Measurements from ENCODE around the gene MTRFR.
"Not testable (repeated sequence)": the region's sequence is repeated elsewhere in the genome, so short reads cannot be mapped to it uniquely, and the experiment has no call there.

The MTRFR gene

DNA sequence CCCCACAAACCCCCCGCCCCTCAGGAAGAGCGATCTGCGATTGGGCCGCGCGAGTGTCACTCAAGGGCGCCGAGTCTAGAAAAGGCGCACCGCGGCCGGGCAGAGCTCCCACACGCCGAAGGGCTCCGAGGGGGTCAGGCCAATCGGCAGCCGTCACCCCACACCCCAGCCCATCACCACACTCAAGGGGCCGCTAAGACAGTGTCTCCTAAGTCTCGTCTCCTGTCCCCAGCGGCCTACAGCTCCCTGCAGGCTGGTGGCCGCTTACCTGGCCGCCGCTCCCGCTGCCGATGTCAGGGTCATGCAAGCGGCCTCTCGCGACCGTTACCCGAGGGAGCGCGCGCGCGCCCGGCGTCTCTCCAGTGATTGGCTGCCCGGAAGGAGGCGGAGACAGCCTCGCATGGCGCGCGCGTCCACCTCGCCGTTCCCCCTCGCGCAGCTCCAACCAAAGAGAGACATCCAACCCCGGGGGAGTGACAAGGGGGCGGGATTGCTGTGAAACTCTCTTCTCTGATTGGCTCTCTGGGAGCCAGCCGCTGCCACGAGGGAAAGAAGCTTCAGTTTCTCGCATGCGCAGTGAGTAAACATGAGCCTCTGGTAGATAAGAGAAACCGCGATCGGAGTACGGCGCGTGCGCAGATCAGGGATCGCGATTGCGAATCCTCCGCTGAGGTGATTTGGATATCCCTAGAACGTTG, at the start of gene MTRFR, which contains the start of gene MPHOSPH9:
MTRFR (plus strand) TSS at position 630 of the 698 bp plus-strand sequence. CDS start 20,239 bp downstream, outside the sequence.
MPHOSPH9 (minus strand) TSS at position 335 of the 698 bp plus-strand sequence. CDS start 2,777 bp downstream, outside the sequence.
- peak; percentile 100 for DNase-seq (ENCODE audit: low spot score)

- DNase-seq (ENCODE audit: low spot score) = no peak
Observed at GRCh38 chr12:123187637-123188036, 45.6 kb upstream of the MTRFR start.

DNA sequence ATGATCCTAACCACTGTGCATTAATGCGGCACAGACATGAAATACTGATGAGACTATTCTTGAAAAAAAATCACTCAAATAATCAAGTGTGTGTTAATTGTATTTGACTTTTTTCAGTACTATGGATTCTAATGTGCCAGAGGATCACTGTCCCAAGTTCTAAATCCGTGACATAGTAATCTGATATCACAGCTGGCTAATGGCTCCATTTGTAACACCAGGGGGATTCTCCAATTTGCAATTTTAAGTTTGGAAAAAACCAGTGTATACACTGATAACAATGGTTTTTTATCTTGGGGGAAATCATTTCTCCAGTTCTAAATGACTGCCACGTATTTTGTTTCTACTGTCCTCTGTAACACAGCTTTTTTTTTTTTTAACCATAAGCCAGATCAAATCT, 33.3 kb upstream of the MTRFR start:
- no peak for DNase-seq (ENCODE audit: low spot score)

DNA sequence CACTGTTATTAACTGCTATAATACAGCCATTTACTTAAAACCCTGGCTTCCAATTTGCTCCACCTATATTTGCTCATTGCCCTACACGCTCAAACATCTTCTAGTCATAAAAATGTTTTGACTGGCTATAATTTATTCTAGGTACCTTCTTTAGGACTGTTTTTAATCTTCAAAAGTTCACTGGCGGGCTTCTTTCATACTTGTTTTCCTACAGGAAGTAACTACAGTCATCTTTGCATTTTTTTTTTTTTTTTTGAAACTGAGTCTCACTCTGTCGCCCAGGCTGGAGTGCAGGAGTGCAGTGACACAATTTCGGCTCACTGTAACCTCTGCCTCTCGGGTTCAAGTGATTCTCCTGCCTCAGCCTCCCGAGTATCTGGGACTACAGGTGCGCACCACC, 32.8 kb upstream of the MTRFR start:
- peak; percentile 25 for DNase-seq (ENCODE audit: low spot score)

DNA sequence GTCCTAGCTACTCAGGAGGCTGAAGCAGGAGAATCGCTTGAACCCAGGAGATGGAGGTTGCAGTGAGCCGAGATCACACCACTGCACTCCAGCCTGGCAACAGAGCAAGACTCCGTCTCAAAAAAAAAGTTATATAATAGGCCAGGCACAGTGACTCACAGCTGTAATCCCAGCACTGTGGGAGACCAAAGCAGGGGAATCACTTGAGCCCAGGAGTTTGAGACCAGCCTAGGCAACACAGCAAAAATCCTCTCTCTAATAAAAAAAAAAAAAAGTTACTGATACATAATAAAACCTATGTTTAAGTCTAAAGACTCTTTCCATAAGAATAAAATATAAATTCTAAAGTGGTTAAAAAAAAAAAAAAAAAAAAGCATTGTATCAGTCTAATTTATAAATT, 26.4 kb upstream of the MTRFR start:
- DNase-seq (ENCODE audit: low spot score) = not testable (repeated sequence)

- not testable (repeated sequence) for DNase-seq (ENCODE audit: low spot score)
Observed at GRCh38 chr12:123207815-123208214, 25.4 kb upstream of the MTRFR start.

GRCh38 chr12:123223241-123223668, 10.0 kb upstream of the MTRFR start:
- peak; percentile 72 for DNase-seq (ENCODE audit: low spot score)

DNA sequence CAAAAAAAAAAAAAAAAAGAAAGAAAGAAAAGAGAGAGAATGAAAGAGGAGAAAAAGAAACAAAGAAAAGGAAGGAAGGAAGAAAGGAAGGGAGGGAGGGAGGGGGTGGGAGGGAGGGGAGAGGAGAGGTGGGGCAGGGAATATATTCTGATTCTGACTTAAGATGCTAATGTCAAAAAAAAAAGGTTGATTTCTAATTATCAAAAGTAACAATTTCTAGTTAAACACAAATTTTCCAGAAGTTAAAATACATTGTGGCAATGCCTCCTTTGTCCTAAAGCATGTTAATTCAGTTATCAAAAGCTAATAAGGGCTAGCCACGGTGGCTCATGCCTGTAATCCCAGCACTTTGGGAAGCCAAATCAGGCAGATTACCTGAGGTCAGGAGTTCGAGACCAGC, 7.8 kb upstream of the MTRFR start:
- DNase-seq (ENCODE audit: low spot score) = no peak

- no peak for DNase-seq (ENCODE audit: low spot score)
Observed at GRCh38 chr12:123227581-123228258, 5.5 kb upstream of the MTRFR start.

DNA sequence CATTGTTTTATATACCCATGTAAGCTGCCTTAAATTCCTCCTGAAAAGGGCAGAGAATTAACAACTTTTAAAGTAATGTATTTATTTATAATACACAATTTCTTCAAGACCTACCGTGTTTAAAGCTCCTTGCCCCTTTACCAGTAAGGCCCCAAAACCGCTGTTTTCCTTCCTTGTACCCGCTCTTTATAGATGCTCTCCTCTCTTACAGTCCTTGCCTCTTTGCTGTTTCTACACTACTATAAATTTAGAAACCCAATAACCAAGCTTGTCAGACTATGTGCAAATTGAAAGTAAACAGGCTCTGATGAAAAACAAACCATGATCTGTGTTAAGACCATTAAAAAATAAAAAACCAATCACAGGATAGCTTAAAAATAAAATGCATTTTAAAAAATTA, 4.2 kb upstream of the MTRFR start:
- no peak for DNase-seq (ENCODE audit: low spot score)

DNA sequence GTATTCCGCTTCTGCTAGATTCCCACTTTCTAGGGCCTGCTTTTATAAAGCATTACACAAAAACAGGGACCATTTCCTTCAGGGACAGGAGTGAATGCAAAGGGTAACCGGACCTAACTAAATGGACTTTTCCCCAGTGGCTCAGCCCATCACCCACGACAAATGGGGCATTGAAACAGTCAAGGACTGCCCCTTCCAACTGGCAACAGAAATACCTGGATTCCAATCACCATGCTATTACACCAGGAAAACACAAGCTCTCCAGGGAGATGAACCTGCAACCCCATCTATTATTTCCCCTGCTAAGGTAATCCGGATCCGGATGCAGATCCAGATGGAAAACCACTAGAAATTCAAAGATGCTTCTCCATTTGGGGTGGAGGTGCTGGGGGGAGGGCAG, 1.3 kb upstream of the MTRFR start:
- no peak for DNase-seq (ENCODE audit: low spot score)

- no peak for DNase-seq (ENCODE audit: low spot score)
Observed at GRCh38 chr12:123232472-123232806, 797 bp upstream of the MTRFR start.

GRCh38 chr12:123233505-123234308, 471 bp downstream of the MTRFR start:
- no peak for DNase-seq (ENCODE audit: low spot score)

DNA sequence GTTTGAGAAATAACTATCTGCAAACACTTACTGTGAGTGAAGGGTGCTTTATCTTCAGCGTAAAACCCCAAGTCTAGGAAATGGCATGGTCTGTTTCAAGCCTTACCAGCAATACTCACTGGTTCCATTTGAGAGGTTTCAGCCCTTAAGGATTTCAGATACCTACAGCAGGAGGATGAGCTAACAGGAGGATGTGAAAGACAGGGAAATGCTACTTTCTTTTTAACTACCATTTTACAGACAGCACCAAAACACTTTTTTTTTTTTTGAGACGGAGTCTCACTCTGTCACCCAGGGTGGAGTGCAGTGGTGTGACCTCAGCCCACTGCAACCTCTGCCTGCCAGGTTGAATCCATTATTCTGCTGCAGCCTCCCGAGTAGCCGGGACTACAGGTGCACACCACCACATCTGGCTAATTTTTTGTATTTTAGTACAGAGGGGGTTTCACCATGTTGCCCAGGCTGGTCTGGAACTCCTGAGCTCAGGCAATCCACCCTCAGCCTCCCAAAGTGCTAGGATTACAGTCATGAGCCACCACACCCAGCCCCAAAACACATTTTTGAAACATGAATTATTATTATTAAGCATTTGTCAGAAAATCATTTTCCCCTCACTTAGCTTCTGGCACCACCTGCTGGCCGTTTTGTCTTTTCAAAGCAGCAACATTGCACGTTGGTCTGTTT, 4.6 kb downstream of the MTRFR start:
- peak; percentile 69 for DNase-seq (ENCODE audit: low spot score)

GRCh38 chr12:123238330-123238682, 5.1 kb downstream of the MTRFR start:
- no peak for DNase-seq (ENCODE audit: low spot score)

- DNase-seq (ENCODE audit: low spot score) = no peak
Observed at GRCh38 chr12:123238961-123239360, 5.7 kb downstream of the MTRFR start.

DNA sequence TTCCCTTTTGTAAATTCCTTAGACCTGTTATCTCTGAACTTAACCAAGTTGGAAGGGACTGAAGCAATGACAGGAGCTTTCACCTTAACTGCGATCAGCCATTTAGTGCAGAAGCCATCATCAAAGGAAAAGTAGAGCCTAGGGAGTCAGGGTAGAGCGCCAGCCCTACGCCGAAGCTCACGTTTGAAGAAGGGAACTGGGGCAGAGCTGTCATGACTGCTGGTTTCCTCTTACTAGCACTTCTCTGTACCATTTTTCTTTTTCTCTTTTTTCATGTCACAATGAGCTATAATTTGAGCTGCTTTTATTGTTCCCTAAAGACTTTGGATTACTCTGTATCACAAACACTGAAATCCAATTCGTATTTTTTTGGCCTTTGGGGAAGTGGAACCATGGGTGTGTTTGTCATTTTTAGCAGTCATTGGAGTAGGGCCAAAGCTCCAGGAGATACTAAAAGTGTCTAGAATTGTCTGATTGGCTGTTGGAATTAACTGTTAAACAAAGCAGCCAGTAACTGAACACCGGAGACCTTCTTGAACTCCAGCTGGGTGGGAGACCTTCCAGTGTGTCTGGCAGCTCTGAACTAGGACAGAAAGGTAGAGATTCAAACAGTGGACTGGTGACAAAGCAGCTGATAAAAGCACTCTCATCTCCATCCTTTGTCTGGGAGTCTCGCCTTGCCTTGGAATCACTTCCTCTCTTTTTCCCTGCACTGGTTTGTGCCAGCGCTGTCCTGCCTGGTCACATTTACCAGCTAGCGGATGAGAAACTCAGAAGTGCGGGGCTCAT, 9.1 kb downstream of the MTRFR start:
- DNase-seq (ENCODE audit: low spot score) = no peak

- no peak for DNase-seq (ENCODE audit: low spot score)
Observed at GRCh38 chr12:123243671-123244262, 10.5 kb downstream of the MTRFR start.

DNA sequence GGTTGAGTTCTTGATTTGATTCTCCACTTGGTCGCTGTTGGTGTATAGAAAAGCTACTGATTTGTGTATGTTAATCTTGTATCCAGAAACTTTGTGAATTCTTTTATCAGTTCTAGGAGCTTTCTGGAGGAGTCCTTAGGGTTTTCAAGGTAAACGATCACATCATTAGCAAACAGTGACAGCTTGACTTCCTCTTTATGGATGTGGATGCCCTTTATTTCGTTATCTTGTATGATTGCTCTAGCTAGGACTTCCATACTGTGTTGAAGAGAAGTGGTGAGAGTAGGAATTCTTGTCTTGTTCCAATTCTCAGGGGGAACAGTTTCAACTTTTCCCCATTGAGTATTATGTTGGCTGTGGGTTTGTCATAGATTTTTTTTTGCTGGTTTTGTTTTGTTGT, 12.4 kb downstream of the MTRFR start:
- no peak for DNase-seq (ENCODE audit: low spot score)

- not testable (repeated sequence) for DNase-seq (ENCODE audit: low spot score)
Observed at GRCh38 chr12:123248129-123248528, 14.9 kb downstream of the MTRFR start.
